GM12878 (cell line): ENCODE measurements around the gene PTCH2. TPM values are rescaled to one million over a fixed set of nuclear protein-coding genes. Genes with fewer than 3 reads are reported as not detected.
A peak's percentile ranks its signal among the peaks of the same experiment; 100 is the strongest.

Experiments used
- ATF7 ChIP-seq: fragments of 450-650 bp; IDR thresholded peaks from 2 replicates; pipeline ENCODE4 v1.6.1; 2016; ENCODE audit warnings: low read depth, mild to moderate bottlenecking
- BHLHE40 ChIP-seq, 2 experiments: fragments of 450-650 bp in 1 of 2; IDR thresholded peaks; 2 replicates each; pipeline ENCODE4 v1.6.1; 2011 to 2017; ENCODE audit warnings: low read depth in 2 of 2, borderline replicate concordance in 1 of 2, improper control_type of control experiment in 1 of 2, low read length in 1 of 2, mild to moderate bottlenecking in 1 of 2
- CEBPB ChIP-seq, 2 experiments: fragments of 150-350 bp in 1 of 2; IDR thresholded peaks; 2 replicates each; pipeline ENCODE4 v1.6.1; 2012 to 2014; ENCODE audit warnings: low read depth in 2 of 2, low read length in 2 of 2, borderline replicate concordance in 1 of 2, inconsistent platforms in 1 of 2
- CTCF ChIP-seq, 3 experiments: IDR thresholded peaks in 2 of 3; conservative IDR thresholded peaks in 1 of 3; 2 replicates each; pipeline ENCODE4 v1.5.1; 2011; ENCODE audit warnings: low read depth in 3 of 3, low read length in 3 of 3, mild to moderate bottlenecking in 3 of 3, control low read depth in 2 of 3, moderate library complexity in 2 of 3, inconsistent platforms in 1 of 3, mixed read lengths in 1 of 3; ENCODE audit not compliant: control insufficient read depth in 2 of 3, insufficient read depth in 1 of 3; ENCODE audit errors: extremely low read depth in 1 of 3
- DPF2 ChIP-seq: fragments of 450-650 bp; IDR thresholded peaks from 2 replicates; pipeline ENCODE4 v1.6.1; 2017; ENCODE audit warnings: mild to moderate bottlenecking
- ELK1 ChIP-seq: IDR thresholded peaks from 2 replicates; pipeline ENCODE4 v1.6.1; 2012; ENCODE audit warnings: low read depth, low read length, improper control_type of control experiment
- HCFC1 ChIP-seq: fragments of 150-350 bp; IDR thresholded peaks from 2 replicates; pipeline ENCODE4 v1.6.1; 2014; ENCODE audit warnings: low read length
- JUND ChIP-seq: IDR thresholded peaks from 2 replicates; pipeline ENCODE4 v1.6.1; 2012; ENCODE audit warnings: low read depth, mild to moderate bottlenecking, low read length, improper control_type of control experiment, moderate library complexity
- NR2C2 ChIP-seq: IDR thresholded peaks from 2 replicates; pipeline ENCODE4 v1.6.1; 2011; ENCODE audit warnings: borderline replicate concordance, low read depth; ENCODE audit not compliant: control insufficient read depth, insufficient read length
- POU2F2 ChIP-seq: IDR thresholded peaks from 3 replicates; pipeline ENCODE4 v1.6.1; 2011; ENCODE audit warnings: low read depth, mild to moderate bottlenecking, low read length, borderline replicate concordance
- RAD21 ChIP-seq: IDR thresholded peaks from 2 replicates; pipeline ENCODE4 v1.6.1; 2011; ENCODE audit warnings: mild to moderate bottlenecking, low read depth, low read length, moderate library complexity; ENCODE audit not compliant: insufficient read depth
- RCOR1 ChIP-seq: conservative IDR thresholded peaks from 2 replicates; pipeline ENCODE4 v1.6.1; 2012; ENCODE audit warnings: low read depth, low read length, improper control_type of control experiment
- SIN3A ChIP-seq: IDR thresholded peaks from 2 replicates; pipeline ENCODE4 v1.6.1; 2012; ENCODE audit warnings: low read depth, low read length, improper control_type of control experiment
- SMC3 ChIP-seq: IDR thresholded peaks from 2 replicates; pipeline ENCODE4 v1.6.1; 2011; ENCODE audit warnings: low read length, improper control_type of control experiment, borderline replicate concordance
- SPI1 ChIP-seq: IDR thresholded peaks from 2 replicates; pipeline ENCODE4 v1.6.1; 2011; ENCODE audit warnings: low read depth, mild to moderate bottlenecking, low read length, moderate library complexity, borderline replicate concordance; ENCODE audit not compliant: insufficient read depth
- STAT1 ChIP-seq: fragments of 450-650 bp; conservative IDR thresholded peaks from 2 replicates; pipeline ENCODE4 v1.6.1; 2014; ENCODE audit warnings: antibody characterized with exemption, mild to moderate bottlenecking
- SUZ12 ChIP-seq: fragments of 200-600 bp; sonication (generic); IDR thresholded peaks from one replicate; pipeline ENCODE4 v1.6.1; 2018; ENCODE audit warnings: antibody characterized with exemption, mild to moderate bottlenecking; ENCODE audit not compliant: unreplicated experiment
- TBL1XR1 ChIP-seq: IDR thresholded peaks from 2 replicates; pipeline ENCODE4 v1.6.1; 2012; ENCODE audit warnings: low read depth, low read length, improper control_type of control experiment
- TCF3 ChIP-seq: IDR thresholded peaks from 2 replicates; pipeline ENCODE4 v1.6.1; 2012; ENCODE audit warnings: low read depth, mild to moderate bottlenecking, low read length, borderline replicate concordance; ENCODE audit not compliant: insufficient read depth
- ZBED1 ChIP-seq: IDR thresholded peaks from 2 replicates; pipeline ENCODE4 v1.6.1; 2016; ENCODE audit warnings: borderline replicate concordance
- ZNF24 ChIP-seq: fragments of 450-650 bp; IDR thresholded peaks from 2 replicates; pipeline ENCODE4 v1.6.1; 2017; ENCODE audit warnings: antibody characterized with exemption, mild to moderate bottlenecking
- ZNF687 ChIP-seq: fragments of 450-650 bp; IDR thresholded peaks from 2 replicates; pipeline ENCODE4 v1.6.1; 2017; ENCODE audit warnings: mild to moderate bottlenecking, moderate library complexity
- polyA plus RNA-seq, 11 experiments: library from polyadenylated mRNA; depleted of rRNA in 4 of 11; unstranded in 6 of 11; stranded (reverse) in 5 of 11; fragments of >200 nt; fragmentation: Nextera tagmentation in 4 of 11; fragmentation: Illumina TruSeq in 1 of 11; extraction: Ambion mirVana in 4 of 11; extraction: Trizol in 1 of 11; gene quantifications; 1 replicate in 1 of 11; 2 replicates in 10 of 11; pipeline versions ENCODE4 v1.2.1 to v1.2.3, GENCODE V29; 2011 to 2016; ENCODE audit warnings: inconsistent platforms in 2 of 11, missing spikeins in 2 of 11, low read depth in 1 of 11
- total RNA-seq, 4 experiments: library from RNA; depleted of rRNA in 3 of 4; stranded (reverse); fragments of >200 nt in 3 of 4; fragmentation: Illumina TruSeq in 1 of 4; extraction: Trizol in 1 of 4; gene quantifications; 2 replicates each; pipeline versions ENCODE4 v1.2.1 to v1.2.3, GENCODE V29; 2013 to 2021

The PTCH2 gene
- total and polyA plus RNA-seq, 10 of the 15 experiments (the other 5 are each of a cell fraction or from before 2014, with no cell fraction given) = 0.03 to 8.4 (median 0.10) TPM

GRCh38 chr1:44808938-44809917, 33.8 kb downstream of the PTCH2 start (continued):
- TF ChIP-seq ELK1 (0 out of 2 replicates have a peak, but pooled peaks have one; percentile 55), ZNF24 (no peak), TBL1XR1 (no peak), BHLHE40 (IDR thresholded peaks at IDR 0.05; ENCODE audit: borderline replicate concordance in 1 of 2, low read depth in 2 of 2, low read length in 1 of 2) (peak; percentile 16 to 37; a peak in 1 of 4 replicates), STAT1 (no peak), CEBPB (IDR thresholded peaks at IDR 0.05; ENCODE audit: borderline replicate concordance in 1 of 2, low read depth in 2 of 2, low read length in 2 of 2) (no peak), RAD21 (peak; percentile 9; the same call in 1 of the 2 replicates), JUND (no peak), CTCF (IDR thresholded peaks at IDR 0.05 in 2 of 3, conservative IDR thresholded peaks at IDR 0.05 in 1 of 3; ENCODE audit: control insufficient read depth in 2 of 3, extremely low read depth in 1 of 3, insufficient read depth in 1 of 3, low read depth in 3 of 3, low read length in 3 of 3) (no peak), SMC3 (0 out of 2 replicates have a peak, but pooled peaks have one; percentile 20), ZBED1 (no peak), ZNF687 (peak; percentile 95), NR2C2 (no peak), HCFC1 (no peak), TCF3 (0 out of 2 replicates have a peak, but pooled peaks have one; percentile 59), RCOR1 (no peak), POU2F2 (peak; percentile 63; the same call in 1 of the 3 replicates), DPF2 (peak; percentile 65; the same call in 1 of the 2 replicates), SPI1 (peak; percentile 46; the same call in 1 of the 2 replicates), SUZ12 (no peak), SIN3A (no peak), ATF7 (peak; percentile 69)
